Measurements from ENCODE around the gene CHL1. TPM values are rescaled to one million over a fixed set of nuclear protein-coding genes. Genes with fewer than 3 reads are reported as not detected.

CHL1 gene
- total and polyA plus RNA-seq, 2 donors (not counting 1 experiment from before 2014, with no cell fraction given), result 0.01 to 0.33 TPM

GRCh38 chr3:435161-435560, 238.6 kb downstream of the CHL1 start:
- H4K20me1 ChIP-seq (ENCODE audit: control insufficient read depth, extremely low read depth, insufficient read depth, low read length), result no peaks in the 10 kb centered on the region
- H3K4me2 ChIP-seq (ENCODE audit: extremely low read depth, insufficient read depth, low read length), result no peak overlapping the region
- no peaks in the 10 kb centered on the region for H3K9me3 ChIP-seq (ENCODE audit: control insufficient read depth, insufficient read depth, low read depth, low read length)
- TF ChIP-seq EZH2 (IDR thresholded peaks at IDR 0.05; ENCODE audit: low read length, missing control alignments), result no peak
- TF ChIP-seq, protein P1, sequence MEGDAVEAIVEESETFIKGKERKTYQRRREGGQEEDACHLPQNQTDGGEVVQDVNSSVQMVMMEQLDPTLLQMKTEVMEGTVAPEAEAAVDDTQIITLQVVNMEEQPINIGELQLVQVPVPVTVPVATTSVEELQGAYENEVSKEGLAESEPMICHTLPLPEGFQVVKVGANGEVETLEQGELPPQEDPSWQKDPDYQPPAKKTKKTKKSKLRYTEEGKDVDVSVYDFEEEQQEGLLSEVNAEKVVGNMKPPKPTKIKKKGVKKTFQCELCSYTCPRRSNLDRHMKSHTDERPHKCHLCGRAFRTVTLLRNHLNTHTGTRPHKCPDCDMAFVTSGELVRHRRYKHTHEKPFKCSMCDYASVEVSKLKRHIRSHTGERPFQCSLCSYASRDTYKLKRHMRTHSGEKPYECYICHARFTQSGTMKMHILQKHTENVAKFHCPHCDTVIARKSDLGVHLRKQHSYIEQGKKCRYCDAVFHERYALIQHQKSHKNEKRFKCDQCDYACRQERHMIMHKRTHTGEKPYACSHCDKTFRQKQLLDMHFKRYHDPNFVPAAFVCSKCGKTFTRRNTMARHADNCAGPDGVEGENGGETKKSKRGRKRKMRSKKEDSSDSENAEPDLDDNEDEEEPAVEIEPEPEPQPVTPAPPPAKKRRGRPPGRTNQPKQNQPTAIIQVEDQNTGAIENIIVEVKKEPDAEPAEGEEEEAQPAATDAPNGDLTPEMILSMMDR (conservative IDR thresholded peaks at IDR 0.05 in 1 of 2, IDR thresholded peaks at IDR 0.05 in 1 of 2; ENCODE audit: low read depth in 1 of 2, low read length in 2 of 2), result no peak
- H3K4me3 ChIP-seq (replicated peaks in 1 of 4; ENCODE audit: control extremely low read depth in 1 of 4, insufficient read depth in 1 of 4, low read depth in 3 of 4, low read length in 4 of 4), result no peak overlapping the region
- DNase-seq (ENCODE audit: low read depth in 2 of 2), result no peak
- H3K79me2 ChIP-seq (ENCODE audit: control insufficient read depth, insufficient read depth, low read length), result no peaks in the 10 kb centered on the region
- H2AFZ ChIP-seq (ENCODE audit: low read length), result no peak overlapping the region
- H3K4me1 ChIP-seq (ENCODE audit: control insufficient read depth, extremely low read depth, insufficient read depth, low read length), result no peaks in the 10 kb centered on the region
- no peaks in the 10 kb centered on the region for H3K36me3 ChIP-seq (ENCODE audit: control insufficient read depth, insufficient read depth, low read length)
- no peak overlapping the region for H3K27ac ChIP-seq (ENCODE audit: insufficient read depth, low read length)
- no peaks in the 10 kb centered on the region for H3K27me3 ChIP-seq (ENCODE audit: control insufficient read depth, insufficient read depth, low read length)
- H3K9ac ChIP-seq (ENCODE audit: insufficient read depth, low read length), result no peak overlapping the region

GRCh38 chr3:436053-436452, 239.5 kb downstream of the CHL1 start:
- H3K27ac ChIP-seq (ENCODE audit: insufficient read depth, low read length), result no peak overlapping the region
- no peak for DNase-seq (ENCODE audit: low read depth in 2 of 2)
- no peak overlapping the region for H2AFZ ChIP-seq (ENCODE audit: low read length)
- H4K20me1 ChIP-seq (ENCODE audit: control insufficient read depth, extremely low read depth, insufficient read depth, low read length), result no peaks in the 10 kb centered on the region
- no peaks in the 10 kb centered on the region for H3K4me1 ChIP-seq (ENCODE audit: control insufficient read depth, extremely low read depth, insufficient read depth, low read length)
- H3K4me3 ChIP-seq (replicated peaks in 1 of 4; ENCODE audit: control extremely low read depth in 1 of 4, insufficient read depth in 1 of 4, low read depth in 3 of 4, low read length in 4 of 4), result no peak overlapping the region
- H3K9me3 ChIP-seq (ENCODE audit: control insufficient read depth, insufficient read depth, low read depth, low read length), result no peaks in the 10 kb centered on the region
- H3K79me2 ChIP-seq (ENCODE audit: control insufficient read depth, insufficient read depth, low read length), result no peaks in the 10 kb centered on the region
- TF ChIP-seq, protein P1 (conservative IDR thresholded peaks at IDR 0.05 in 1 of 2, IDR thresholded peaks at IDR 0.05 in 1 of 2; ENCODE audit: low read depth in 1 of 2, low read length in 2 of 2), result no peak
- no peak for TF ChIP-seq EZH2 (IDR thresholded peaks at IDR 0.05; ENCODE audit: low read length, missing control alignments)
- no peaks in the 10 kb centered on the region for H3K27me3 ChIP-seq (ENCODE audit: control insufficient read depth, insufficient read depth, low read length)
- H3K9ac ChIP-seq (ENCODE audit: insufficient read depth, low read length), result no peak overlapping the region
- H3K36me3 ChIP-seq (ENCODE audit: control insufficient read depth, insufficient read depth, low read length), result no peaks in the 10 kb centered on the region
- H3K4me2 ChIP-seq (ENCODE audit: extremely low read depth, insufficient read depth, low read length), result no peak overlapping the region

DNA sequence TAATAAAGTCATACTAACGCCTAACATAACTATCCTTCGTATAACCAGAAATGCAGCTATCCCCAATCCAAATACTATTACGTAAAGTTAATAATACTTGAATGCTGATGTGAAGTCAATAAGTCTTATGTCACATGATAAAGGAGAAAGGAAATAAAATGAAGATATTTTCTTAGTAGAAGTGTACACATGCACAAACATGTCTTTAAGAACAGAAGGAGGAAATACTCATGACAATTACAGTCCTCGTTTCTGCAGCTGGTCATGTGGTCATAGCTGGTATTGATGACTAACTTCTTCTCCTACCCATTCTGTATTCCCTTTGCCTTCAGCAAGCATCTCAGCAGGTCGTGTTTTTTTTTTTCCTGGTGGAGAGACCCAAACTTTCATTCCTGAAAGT, 244.3 kb downstream of the CHL1 start:
- H4K20me1 ChIP-seq (ENCODE audit: control insufficient read depth, extremely low read depth, insufficient read depth, low read length), result no peaks in the 10 kb centered on the region
- no peaks in the 10 kb centered on the region for H3K4me1 ChIP-seq (ENCODE audit: control insufficient read depth, extremely low read depth, insufficient read depth, low read length)
- H3K79me2 ChIP-seq (ENCODE audit: control insufficient read depth, insufficient read depth, low read length), result no peaks in the 10 kb centered on the region
- no peak overlapping the region for H3K4me2 ChIP-seq (ENCODE audit: extremely low read depth, insufficient read depth, low read length)
- H3K27ac ChIP-seq (ENCODE audit: insufficient read depth, low read length), result no peak overlapping the region
- H3K9ac ChIP-seq (ENCODE audit: insufficient read depth, low read length), result no peak overlapping the region
- H3K9me3 ChIP-seq (ENCODE audit: control insufficient read depth, insufficient read depth, low read depth, low read length), result no peaks in the 10 kb centered on the region
- TF ChIP-seq, protein P1 (conservative IDR thresholded peaks at IDR 0.05 in 1 of 2, IDR thresholded peaks at IDR 0.05 in 1 of 2; ENCODE audit: low read depth in 1 of 2, low read length in 2 of 2), result no peak
- no peak overlapping the region for H3K4me3 ChIP-seq (replicated peaks in 1 of 4; ENCODE audit: control extremely low read depth in 1 of 4, insufficient read depth in 1 of 4, low read depth in 3 of 4, low read length in 4 of 4)
- no peaks in the 10 kb centered on the region for H3K36me3 ChIP-seq (ENCODE audit: control insufficient read depth, insufficient read depth, low read length)
- no peak for DNase-seq (ENCODE audit: low read depth in 2 of 2)
- H2AFZ ChIP-seq (ENCODE audit: low read length), result no peak overlapping the region
- H3K27me3 ChIP-seq (ENCODE audit: control insufficient read depth, insufficient read depth, low read length), result no peaks in the 10 kb centered on the region

All from fibroblast of lung (primary cell).